ENCODE results near the gene QTRT2.

GRCh38 chr3:114026331-114026730 lies 30.2 kb upstream of the QTRT2 start:
- TF ChIP-seq POLR2A (IDR thresholded peaks at IDR 0.05; ENCODE audit: low read length) (no peak), GATA1 (IDR thresholded peaks at IDR 0.05; ENCODE audit: low read depth, low read length) (no peak)
